ENCODE results near the gene TTC23.

The TTC23 gene

DNA sequence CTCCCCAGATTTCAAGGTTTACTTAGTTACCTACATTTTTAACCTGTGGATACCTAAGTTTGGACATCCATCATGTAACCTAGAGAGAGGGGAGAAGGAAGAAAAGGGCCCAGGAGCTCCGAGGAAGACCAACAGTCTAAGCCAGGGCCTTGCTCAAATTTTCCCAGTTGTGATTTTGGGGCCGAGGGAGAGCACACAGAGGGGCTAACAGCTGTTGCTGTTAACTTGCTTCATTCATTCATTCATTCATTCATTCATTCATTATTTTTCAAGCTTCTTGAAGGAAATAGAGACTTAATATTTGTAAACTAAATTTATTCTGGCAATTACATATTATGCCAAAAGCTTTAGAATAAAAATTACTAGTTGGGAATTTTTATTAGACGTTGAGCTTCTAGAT is 121.6 kb downstream of the TTC23 start:
- TF ChIP-seq, protein P1, sequence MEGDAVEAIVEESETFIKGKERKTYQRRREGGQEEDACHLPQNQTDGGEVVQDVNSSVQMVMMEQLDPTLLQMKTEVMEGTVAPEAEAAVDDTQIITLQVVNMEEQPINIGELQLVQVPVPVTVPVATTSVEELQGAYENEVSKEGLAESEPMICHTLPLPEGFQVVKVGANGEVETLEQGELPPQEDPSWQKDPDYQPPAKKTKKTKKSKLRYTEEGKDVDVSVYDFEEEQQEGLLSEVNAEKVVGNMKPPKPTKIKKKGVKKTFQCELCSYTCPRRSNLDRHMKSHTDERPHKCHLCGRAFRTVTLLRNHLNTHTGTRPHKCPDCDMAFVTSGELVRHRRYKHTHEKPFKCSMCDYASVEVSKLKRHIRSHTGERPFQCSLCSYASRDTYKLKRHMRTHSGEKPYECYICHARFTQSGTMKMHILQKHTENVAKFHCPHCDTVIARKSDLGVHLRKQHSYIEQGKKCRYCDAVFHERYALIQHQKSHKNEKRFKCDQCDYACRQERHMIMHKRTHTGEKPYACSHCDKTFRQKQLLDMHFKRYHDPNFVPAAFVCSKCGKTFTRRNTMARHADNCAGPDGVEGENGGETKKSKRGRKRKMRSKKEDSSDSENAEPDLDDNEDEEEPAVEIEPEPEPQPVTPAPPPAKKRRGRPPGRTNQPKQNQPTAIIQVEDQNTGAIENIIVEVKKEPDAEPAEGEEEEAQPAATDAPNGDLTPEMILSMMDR (IDR thresholded peaks at IDR 0.05; ENCODE audit: borderline replicate concordance, control extremely low read depth, extremely low read depth, insufficient read depth, missing control alignments) = no peak
- in situ Hi-C loops (cut with MboI; ENCODE audit: low sequenced_read_pairs, unreplicated experiment) = no loop called here
- no peak for DNase-seq (ENCODE audit: low spot score)

DNA sequence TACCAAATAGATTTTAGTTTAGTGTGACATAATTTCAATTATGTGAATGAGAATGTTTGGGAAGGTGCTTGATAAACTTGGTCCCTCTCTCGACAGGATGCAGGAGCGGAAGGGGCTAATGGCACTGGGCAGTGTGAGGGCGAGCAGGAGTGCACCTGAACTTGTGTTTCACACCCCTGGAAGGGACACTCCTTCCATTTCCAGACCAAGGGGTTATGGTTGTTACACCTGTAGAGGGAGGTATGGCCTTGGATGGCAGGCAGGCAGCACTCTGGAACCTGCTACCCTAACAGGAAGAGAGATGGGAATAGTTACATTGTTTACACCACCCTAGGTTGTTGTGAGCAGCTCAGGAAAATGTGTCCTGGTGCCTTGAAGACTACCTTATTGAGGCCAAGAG is 122.5 kb downstream of the TTC23 start:
- in situ Hi-C loops (cut with MboI; ENCODE audit: low sequenced_read_pairs, unreplicated experiment) = no loop called here
- TF ChIP-seq, protein P1 (IDR thresholded peaks at IDR 0.05; ENCODE audit: borderline replicate concordance, control extremely low read depth, extremely low read depth, insufficient read depth, missing control alignments) = no peak
- no peak for DNase-seq (ENCODE audit: low spot score)

DNA sequence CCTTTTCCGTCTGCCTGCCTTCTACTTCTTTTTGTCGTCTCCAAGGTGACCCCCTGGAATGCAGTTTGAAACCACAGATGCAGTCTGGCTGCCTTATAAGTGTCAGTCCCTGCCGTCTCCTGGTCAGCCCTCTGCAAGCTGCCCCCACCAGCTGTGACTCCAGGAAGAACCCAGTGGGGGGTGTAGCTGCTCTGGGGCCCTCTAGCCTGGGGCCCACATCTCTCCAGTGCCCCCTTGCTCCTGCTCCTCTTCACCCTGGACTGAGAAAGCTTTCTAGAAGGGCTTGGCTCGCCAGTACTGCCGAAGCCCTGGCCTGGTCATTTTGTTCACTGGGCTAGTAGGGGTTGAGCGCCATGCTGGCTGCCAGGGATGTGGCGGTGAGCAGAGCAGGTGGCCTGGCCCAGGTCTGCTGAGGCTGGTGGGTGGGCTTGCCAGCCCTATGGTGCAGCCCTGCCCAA is 123.2 kb downstream of the TTC23 start:
- DNase-seq (ENCODE audit: low spot score) = no peak
- in situ Hi-C loops (cut with MboI; ENCODE audit: low sequenced_read_pairs, unreplicated experiment) = no loop called here
- TF ChIP-seq, protein P1 (IDR thresholded peaks at IDR 0.05; ENCODE audit: borderline replicate concordance, control extremely low read depth, extremely low read depth, insufficient read depth, missing control alignments) = no peak

DNA sequence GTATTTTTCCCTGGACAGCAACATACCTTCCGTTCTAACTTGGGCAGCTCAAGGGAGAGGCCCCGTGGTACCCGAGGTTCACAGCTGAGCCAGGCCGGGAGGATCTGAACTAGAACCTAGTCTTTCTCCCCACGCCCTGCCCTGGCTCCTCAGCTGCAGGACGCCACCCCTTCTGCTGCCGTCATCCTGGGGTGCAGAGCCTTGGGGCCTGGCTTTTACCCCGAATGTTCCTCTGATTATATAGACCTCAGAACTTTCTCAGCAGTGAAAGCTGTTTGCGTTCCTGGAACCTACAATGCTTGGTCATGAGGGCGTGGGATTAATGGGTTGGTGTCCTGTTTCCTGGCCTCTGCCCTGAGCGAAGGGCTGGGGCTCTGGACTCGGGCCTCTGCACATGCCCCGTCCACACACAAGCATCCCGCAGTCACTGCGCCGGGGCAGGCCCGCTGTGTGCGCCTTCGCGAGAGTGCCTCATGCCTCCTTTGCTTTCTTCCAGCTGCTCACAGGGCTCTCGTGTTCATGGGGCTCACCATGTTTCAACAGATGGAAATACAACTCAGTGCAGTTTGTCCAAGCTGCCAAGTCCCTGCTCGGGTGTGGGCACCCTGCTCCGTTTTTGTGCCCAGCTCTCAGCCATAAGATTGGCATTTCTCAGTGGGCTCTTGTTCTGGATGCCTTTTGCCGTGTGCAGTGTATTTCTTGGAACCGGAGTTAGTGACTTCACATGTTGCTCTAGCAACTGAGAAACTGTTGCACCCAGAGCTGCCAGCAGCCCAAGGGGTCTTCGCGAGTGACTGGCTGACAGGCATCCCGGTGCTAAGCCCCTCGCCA is 124.1 kb downstream of the TTC23 start:
- no peak for DNase-seq (ENCODE audit: low spot score)
- TF ChIP-seq, protein P1 (IDR thresholded peaks at IDR 0.05; ENCODE audit: borderline replicate concordance, control extremely low read depth, extremely low read depth, insufficient read depth, missing control alignments) = no peak
- in situ Hi-C loops (cut with MboI; ENCODE audit: low sequenced_read_pairs, unreplicated experiment) = no loop called here

DNA sequence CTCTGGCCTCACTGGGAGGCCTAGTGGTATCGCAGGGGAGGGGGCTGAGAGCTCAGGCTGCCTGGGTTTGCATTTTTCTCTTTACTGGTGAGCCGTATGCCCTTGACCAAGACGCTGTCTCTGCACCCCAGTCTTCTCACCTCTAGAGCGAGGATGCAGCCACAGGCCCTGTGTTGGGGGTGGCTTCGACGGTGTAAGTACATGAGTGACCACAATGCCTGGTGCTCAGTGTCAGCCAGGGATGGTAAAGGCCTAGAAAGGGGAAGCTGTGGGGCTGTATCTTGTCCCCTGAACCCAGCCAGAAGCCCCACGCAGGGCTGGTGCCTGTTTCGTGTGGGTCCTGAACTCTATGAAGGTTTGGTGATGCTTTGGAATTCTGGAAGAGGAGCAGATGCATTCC is 124.7 kb downstream of the TTC23 start:
- in situ Hi-C loops (cut with MboI; ENCODE audit: low sequenced_read_pairs, unreplicated experiment) = no loop called here
- TF ChIP-seq, protein P1 (IDR thresholded peaks at IDR 0.05; ENCODE audit: borderline replicate concordance, control extremely low read depth, extremely low read depth, insufficient read depth, missing control alignments) = no peak
- no peak for DNase-seq (ENCODE audit: low spot score)

DNA sequence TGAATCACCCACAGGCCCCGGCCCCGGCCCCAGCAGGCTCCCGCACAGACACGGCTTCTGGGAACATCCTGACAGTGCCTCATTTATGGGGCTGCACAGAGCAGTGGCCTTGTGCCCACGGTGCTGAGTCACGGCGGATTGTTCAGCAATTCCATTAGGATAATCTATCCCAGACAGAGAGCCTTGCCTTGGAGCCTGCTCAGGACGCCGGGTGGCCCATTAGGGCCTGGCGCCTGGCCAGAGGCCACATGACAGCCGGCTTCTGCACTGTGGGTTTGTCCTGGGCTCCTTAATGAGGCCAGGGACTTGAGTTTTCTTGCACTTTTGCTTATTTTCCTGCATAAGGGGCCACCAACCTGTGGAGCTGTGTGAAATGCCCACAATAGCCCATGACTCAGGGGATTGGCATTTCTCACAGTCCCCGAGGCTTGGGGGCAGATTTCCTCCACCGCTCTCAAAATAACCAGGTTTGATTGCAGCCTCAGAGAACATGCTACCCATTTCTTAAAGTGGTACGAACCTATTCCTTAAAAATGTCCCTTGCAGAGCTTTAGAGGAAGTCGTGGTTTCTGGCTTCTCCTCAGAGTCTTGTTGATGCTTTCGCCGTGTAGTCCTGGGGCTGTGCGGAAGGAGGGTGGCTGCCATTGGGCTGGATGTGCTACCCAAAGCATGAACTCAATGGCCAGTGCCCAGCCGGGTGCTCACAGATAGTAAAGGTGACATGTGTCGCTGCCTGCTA is 125.5 kb downstream of the TTC23 start:
- TF ChIP-seq, protein P1 (IDR thresholded peaks at IDR 0.05; ENCODE audit: borderline replicate concordance, control extremely low read depth, extremely low read depth, insufficient read depth, missing control alignments) = no peak
- in situ Hi-C loops (cut with MboI; ENCODE audit: low sequenced_read_pairs, unreplicated experiment) = no loop called here
- no peak for DNase-seq (ENCODE audit: low spot score)
